Measurements from ENCODE around the gene NECTIN3. TPM values are rescaled to one million over a fixed set of nuclear protein-coding genes. Genes with fewer than 3 reads are reported as not detected.
A peak's percentile ranks its signal among the peaks of the same experiment; 100 is the strongest.

Gene NECTIN3
- total and polyA plus RNA-seq, 11 donors, result 1.8 to 13.8 (median 8.8) TPM

DNA sequence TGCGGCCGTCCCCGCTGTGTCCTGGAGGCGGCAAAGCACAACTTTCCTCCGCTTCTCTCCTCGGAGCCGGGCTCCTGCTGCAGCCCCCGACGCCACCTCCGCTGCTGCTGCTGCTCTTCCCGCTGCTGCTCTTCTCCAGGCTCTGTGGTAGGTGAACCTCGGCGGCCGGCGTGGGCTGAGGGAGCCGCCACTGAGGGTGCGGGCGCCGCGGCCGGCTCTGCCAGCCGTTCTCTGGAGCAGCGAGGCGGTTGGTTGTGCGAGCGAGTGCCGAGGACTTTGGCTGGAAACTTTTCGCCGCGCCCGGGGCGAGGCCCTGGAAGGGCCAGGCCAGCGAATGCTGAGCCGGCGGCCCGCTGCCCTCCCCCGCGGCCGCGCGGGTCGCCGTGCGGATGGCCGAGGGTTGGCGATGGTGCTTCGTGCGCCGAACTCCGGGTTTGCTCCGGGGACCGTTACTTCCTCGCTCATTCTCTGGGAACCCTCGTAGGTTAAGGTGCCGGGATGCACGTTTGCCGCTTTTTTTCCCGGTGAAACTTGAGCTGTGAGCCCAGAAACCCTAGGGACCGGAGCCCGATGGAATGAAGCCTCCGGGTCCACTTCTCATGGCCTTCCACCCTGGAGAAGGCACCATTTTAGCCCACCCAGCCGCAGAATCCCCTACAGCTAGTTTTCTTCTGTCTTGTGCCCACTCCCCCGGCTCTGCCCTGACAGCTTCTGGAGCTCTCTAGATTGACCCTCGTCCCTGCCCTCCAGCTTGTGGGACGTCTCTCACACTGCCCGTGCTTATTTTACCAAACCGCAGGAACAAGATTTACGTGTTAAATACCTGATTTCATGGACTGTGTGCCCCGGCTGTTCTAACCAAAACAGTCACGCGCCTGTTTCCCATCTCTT is 660 bp downstream of the NECTIN3 start:
- H3K36me3 ChIP-seq, result no peaks in the 10 kb centered on the region

DNA sequence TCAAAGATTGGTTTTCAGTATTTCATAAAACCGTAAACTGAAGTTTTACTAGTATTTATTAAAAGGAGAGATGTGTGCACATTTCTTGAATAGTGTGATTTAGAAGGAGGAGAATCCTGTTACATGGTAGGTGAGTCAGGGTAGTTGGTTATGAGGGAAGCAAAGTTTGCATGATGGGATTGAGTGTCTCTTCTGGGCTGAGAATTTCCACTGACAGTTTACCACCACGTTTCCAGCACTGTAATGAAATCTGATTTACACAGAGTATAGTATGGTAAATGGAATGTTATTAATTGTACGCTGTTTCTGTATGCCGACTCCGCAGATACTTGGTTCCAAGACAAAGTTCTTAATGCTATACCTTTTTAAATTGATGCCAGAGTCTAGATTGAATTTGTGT is 1.6 kb downstream of the NECTIN3 start:
- WGBS, 4 donors, result 55 to 69% (median 69%) methylated on average over 5 of the region's 5 CpGs
- TF ChIP-seq POLR2A (IDR thresholded peaks at IDR 0.05) (no peak), CTCF (IDR thresholded peaks at IDR 0.05) (no peak)
- H3K27ac ChIP-seq, result no peak overlapping the region
- no peaks in the 10 kb centered on the region for H3K9me3 ChIP-seq
- H3K4me1 ChIP-seq, result peaks cover 0 to 27% (median 15%) of the 10 kb centered on the region in 12 donors
- no peaks in the 10 kb centered on the region for H3K36me3 ChIP-seq
- H3K27me3 ChIP-seq, result peaks cover 0 to 18% (median 0%) of the 10 kb centered on the region in 9 donors
- DNase-seq (no peak), ATAC-seq (no peak)
- H3K4me3 ChIP-seq, result peak overlapping the region in 10 of 12 donors; percentile 76 to 97 (median 86)
- intact Hi-C loops (cut with DNase I), result loop anchor here in 1 of 10 donors (10.0 kb wide), 1 partner anchor 1338 kb away; no protein-coding TSS in a partner anchor

More for the DNA sequence above, 660 bp downstream of the NECTIN3 start:
- peak in 2 of 4 donors; percentile 31 to 35 for ATAC-seq
- 0 to 2% (median 1%) methylated on average over 27 to 71 of the region's 71 CpGs for WGBS, 4 donors
- no peaks in the 10 kb centered on the region for H3K9me3 ChIP-seq
- peaks cover 0 to 27% (median 15%) of the 10 kb centered on the region in 12 donors for H3K4me1 ChIP-seq
- intact Hi-C loops (cut with DNase I), result loop anchor here in 1 of 10 donors (10.0 kb wide), 1 partner anchor 1337 kb away; no protein-coding TSS in a partner anchor
- peak overlapping the region; percentile 81 to 92 (median 84) for H3K27ac ChIP-seq
- DNase-seq, result peak; percentile 22 to 65 (median 33)
- peaks cover 0 to 18% (median 0%) of the 10 kb centered on the region in 9 donors for H3K27me3 ChIP-seq
- TF ChIP-seq POLR2A (IDR thresholded peaks at IDR 0.05) (no peak), CTCF (IDR thresholded peaks at IDR 0.05) (no peak)
- peak overlapping the region; percentile 76 to 97 (median 86) for H3K4me3 ChIP-seq

GRCh38 chr3:111076732-111077131 is 5.1 kb downstream of the NECTIN3 start:
- intact Hi-C loops (cut with DNase I), result loop anchor here in 1 of 10 donors (10.0 kb wide), 1 partner anchor 1342 kb away; no protein-coding TSS in a partner anchor
- 91 to 98% (median 95%) methylated on average over 5 of the region's 5 CpGs for WGBS, 4 donors

More at GRCh38 chr3:111076732-111077131, 5.1 kb downstream of the NECTIN3 start:
- no peak for DNase-seq
- H3K4me3 ChIP-seq, result no peak overlapping the region
- no peaks in the 10 kb centered on the region for H3K36me3 ChIP-seq
- no peaks in the 10 kb centered on the region for H3K9me3 ChIP-seq
- no peak overlapping the region for H3K27ac ChIP-seq
- peaks cover 0 to 23% (median 11%) of the 10 kb centered on the region in 12 donors for H3K4me1 ChIP-seq
- TF ChIP-seq POLR2A (IDR thresholded peaks at IDR 0.05) (no peak), CTCF (IDR thresholded peaks at IDR 0.05) (no peak)
- ATAC-seq, result no peak
- H3K27me3 ChIP-seq, result peaks cover 0 to 12% (median 0%) of the 10 kb centered on the region in 9 donors

All from heart left ventricle (tissue), 16 donors.